ENCODE measurements around the gene TRANK1.
"Not testable (repeated sequence)": the region's sequence is repeated elsewhere in the genome, so short reads cannot be mapped to it uniquely, and the experiment has no call there.

Gene TRANK1

DNA sequence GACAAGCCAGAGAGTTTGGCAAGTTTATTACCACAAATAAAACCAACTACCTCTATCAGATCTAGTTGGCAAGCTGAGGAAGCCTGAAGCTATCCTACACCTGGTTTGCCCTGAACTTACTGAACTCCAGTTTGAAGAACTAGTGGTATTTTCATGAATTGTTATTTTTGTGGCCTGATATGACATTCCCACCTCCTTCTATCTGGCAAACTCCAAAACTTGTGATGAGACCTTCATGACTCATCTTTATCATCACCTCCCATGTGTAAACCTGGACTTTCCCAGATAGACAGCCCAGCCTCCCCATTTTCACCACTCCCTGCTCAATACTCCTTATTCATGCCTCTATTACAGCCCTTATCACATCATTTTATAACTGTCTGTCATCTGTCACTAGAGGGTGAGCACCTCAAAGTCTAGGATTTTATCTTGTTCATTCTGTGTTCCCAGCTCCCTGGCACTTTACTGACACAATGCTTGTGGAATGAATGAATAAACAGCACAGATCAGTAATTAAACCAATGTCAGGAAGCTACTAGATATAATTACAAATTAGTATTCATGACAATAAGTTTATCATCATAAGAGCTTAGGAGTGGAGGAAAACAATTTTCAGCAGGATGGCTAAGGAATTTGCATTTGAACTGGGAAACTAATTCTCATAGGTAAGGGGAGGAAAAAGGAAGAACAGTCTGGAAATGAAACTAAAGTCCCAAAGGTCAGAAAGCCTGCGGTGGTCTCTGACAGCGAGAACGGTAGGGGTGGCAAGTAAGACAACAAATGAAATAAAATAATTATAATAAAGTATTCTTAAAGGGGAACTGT lies 13.2 kb upstream of the TRANK1 start:
- no peak for DNase-seq

GRCh38 chr3:36957063-36957462 lies 12.2 kb upstream of the TRANK1 start:
- DNase-seq = no peak
- intact Hi-C loops (cut with DNase I) = loop anchor here (5.0 kb wide), 1 partner anchor 50 kb away; no protein-coding TSS in a partner anchor

More for the DNA sequence above, 13.2 kb upstream of the TRANK1 start:
- intact Hi-C loops (cut with DNase I) = loop anchor here (2.0 to 5.0 kb wide), 2 partner anchors 51 to 229 kb away; no protein-coding TSS in a partner anchor

- no peak for DNase-seq
- intact Hi-C loops (cut with DNase I) = loop anchor here (5.0 kb wide), 1 partner anchor 49 kb away; no protein-coding TSS in a partner anchor
Observed at GRCh38 chr3:36956155-36956554, 11.3 kb upstream of the TRANK1 start.

DNA sequence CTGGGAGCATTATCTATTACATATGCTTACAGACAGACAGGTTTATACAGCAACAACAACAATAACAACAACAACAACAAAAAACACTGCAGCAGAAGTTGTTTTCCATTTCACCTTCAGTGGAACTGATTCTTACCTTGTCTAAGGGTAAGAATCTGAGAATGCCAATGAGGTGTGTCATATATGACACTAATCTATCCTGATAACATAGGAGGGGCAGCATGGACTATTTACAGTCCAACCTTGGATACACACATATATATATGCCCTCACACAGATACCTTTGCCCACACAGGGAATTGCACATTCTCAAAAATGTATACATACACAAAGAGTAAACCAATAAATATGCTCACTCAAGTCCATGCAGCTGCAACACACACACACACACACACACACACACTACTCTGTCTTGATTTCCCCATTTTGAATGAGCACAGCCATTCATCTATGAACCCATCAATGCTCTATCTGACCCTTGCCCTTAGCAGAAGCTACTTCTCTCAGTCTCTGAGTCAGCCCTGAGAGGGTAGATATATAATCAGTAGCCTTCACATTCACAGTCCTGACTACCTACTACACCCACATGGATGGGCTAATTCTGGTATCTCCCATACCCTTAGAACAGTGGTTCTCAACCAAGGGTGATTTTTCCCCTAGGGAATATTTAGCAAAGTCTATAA lies 9.7 kb upstream of the TRANK1 start:
- intact Hi-C loops (cut with DNase I) = loop anchor here (5.0 kb wide), 1 partner anchor 47 kb away; no protein-coding TSS in a partner anchor
- DNase-seq = no peak

DNA sequence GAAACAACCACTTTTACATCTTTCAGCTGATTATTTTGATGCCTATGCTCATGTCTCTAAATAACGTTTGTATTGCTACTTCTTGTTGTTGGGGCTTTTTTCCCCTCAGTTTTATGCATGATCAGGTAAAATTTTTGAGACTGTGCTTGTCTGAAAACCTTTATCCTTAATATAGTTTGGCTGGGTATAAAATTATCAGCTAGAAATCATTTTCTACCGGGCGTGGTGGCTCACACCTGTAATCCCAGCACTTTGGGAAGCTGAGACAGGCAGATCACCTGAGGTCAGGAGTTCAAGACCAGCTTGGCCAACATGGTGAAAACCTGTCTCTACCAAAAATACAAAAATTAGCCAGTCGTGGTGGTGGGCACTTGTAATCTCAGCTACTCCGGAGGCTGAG lies 3.0 kb upstream of the TRANK1 start:
- DNase-seq; intact Hi-C loops (cut with DNase I): not testable (repeated sequence)

DNA sequence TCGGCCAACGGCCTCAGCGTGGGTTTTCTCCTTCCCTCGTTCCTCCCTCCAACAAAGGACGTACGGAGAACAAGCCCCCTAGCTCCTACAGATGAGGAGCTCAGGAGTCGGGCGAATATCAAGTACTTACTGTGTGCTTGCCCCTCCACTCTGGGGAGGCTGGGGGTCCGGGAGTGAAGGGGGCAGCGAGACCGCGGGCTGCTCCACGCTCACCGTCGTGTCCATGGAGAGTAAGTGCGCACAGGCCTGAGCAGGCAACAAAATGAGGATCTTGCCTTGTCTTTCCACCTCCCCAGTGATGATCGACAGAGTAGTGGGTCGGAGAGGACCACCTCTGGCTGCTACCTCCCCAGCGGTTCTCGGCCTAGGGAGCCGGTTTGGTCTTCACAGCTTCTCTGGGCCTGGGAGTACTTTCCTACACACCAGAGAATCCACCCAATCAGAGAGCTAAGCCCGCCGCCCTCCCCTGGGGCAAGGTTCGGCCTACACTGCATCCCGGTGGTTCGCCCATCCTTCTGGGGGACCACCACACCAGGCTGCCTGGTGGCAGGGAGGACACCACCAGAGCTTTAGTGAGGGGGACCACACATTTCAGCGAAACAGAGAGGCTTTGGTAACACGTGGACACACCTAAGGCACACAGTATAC lies 603 bp upstream of the TRANK1 start:
- DNase-seq = no peak
- intact Hi-C loops (cut with DNase I) = no loop called here

GRCh38 chr3:36944012-36944640 lies 728 bp downstream of the TRANK1 start:
- intact Hi-C loops (cut with DNase I) = no loop called here
- peak; percentile 33 to 91 (median 48) for DNase-seq

DNA sequence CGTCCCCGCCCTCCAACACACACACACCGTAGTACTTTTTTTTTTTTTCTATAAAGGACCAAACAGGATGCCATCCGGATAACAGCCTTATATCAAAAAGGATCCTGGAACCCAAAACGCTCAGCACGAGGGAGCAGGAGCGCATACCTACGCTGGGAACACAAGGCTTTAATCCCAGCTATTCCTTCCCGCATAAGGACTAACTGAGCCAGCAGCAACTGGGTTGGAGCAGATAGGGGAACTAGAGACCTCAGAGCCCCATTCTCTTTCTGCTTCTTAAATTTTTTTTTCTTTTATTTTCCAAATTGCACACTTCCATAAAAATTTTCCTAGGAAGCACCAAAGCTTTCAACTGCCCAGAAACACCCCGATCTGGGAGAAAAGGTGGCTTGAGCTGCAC lies 1.3 kb downstream of the TRANK1 start:
- intact Hi-C loops (cut with DNase I) = no loop called here
- DNase-seq = no peak

- intact Hi-C loops (cut with DNase I) = no loop called here
- DNase-seq = no peak
Observed at GRCh38 chr3:36942638-36943248, 2.1 kb downstream of the TRANK1 start.

- intact Hi-C loops (cut with DNase I) = no loop called here
- no peak for DNase-seq
Observed at GRCh38 chr3:36941658-36942057, 3.2 kb downstream of the TRANK1 start.

- intact Hi-C loops (cut with DNase I) = no loop called here
- no peak for DNase-seq
Observed at GRCh38 chr3:36941162-36941561, 3.7 kb downstream of the TRANK1 start.

DNA sequence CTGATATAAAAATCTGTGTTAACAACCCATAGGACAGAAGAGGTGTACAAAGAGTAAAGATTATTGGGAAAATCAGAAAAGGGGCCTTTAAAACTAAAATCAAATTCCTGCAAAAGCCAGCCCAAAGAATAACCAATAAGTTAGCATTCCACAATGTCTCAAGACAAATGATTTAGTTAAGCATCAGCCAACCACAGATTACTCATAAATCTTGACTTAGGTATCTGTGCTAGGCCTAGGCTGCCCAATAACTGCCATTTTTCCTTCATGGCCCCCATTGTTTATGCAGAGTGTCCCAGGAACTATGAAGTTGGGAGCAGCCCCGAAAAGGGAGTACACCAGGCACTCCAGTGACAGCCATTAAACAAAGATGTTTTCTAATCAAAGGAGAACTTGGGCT lies 7.4 kb downstream of the TRANK1 start:
- intact Hi-C loops (cut with DNase I) = no loop called here
- DNase-seq = no peak

DNA sequence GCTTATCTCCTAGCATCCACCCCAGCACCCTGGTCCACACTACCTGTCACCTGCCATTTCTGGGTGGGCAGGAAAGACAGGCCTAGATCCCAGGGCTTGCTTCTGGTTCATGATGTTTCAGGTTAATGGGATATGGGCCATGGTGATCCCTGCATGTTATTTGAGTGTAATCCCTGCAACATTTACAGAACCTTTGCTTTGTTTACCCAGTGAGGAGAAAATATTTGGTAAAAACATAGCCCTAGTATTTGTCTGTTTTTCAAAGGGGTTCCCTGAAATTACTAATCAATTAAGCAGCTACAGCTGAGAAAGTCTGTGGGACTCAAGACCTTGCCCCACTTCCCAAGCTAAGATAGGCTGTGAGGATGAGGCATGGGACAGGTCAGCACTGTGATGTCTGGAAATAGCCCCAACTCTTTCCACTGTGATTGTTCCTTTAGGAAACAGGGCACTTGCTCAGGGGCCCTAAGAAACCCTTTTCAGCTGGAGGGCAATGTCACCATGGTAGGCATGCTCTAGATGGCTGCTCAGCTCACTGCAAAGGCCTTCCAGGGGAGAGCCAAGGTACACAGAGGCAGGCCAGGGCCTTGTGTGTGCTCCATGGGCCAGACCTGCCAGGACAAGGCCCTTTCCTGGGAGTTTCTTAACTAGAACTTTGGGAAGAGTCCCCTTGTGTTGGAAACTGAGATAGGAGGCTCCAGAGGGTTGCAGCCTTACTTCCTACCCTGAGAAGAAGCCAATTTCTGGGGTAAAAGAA lies 11.1 kb downstream of the TRANK1 start:
- no peak for DNase-seq
- intact Hi-C loops (cut with DNase I) = no loop called here

GRCh38 chr3:36931424-36931823 lies 13.4 kb downstream of the TRANK1 start:
- DNase-seq; intact Hi-C loops (cut with DNase I): not testable (repeated sequence)

GRCh38 chr3:36928220-36928619 lies 16.6 kb downstream of the TRANK1 start:
- DNase-seq = no peak

GRCh38 chr3:36926292-36926897 lies 18.5 kb downstream of the TRANK1 start:
- no peak for DNase-seq
- intact Hi-C loops (cut with DNase I) = no loop called here

More at GRCh38 chr3:36928220-36928619, 16.6 kb downstream of the TRANK1 start:
- intact Hi-C loops (cut with DNase I) = no loop called here

- DNase-seq = no peak
- intact Hi-C loops (cut with DNase I) = no loop called here
Observed at GRCh38 chr3:36924744-36925521, 19.9 kb downstream of the TRANK1 start.
